Suprapubic skin (tissue), 4 donors: ENCODE measurements around the gene ASIC3. TPM values are rescaled to one million over a fixed set of nuclear protein-coding genes. Genes with fewer than 3 reads are reported as not detected.

Experiments used
- DNase-seq, 2 donors: peaks; one replicate each; pipeline ENCODE4 v3.0.0-alpha.2; 2019; ENCODE audit warnings: low spot score in 2 of 2
- H3K27ac ChIP-seq: fragments of 200-600 bp; sonication (generic); one replicate; pipeline ENCODE4 v1.5.1; 2019
- H3K27me3 ChIP-seq: fragments of 200-600 bp; sonication (generic); one replicate; pipeline ENCODE4 v1.5.1; 2019
- H3K36me3 ChIP-seq: fragments of 200-600 bp; sonication (generic); one replicate; pipeline ENCODE4 v1.5.1; 2019
- H3K4me1 ChIP-seq: fragments of 200-600 bp; sonication (generic); one replicate; pipeline ENCODE4 v1.5.1; 2019
- H3K4me3 ChIP-seq: fragments of 200-600 bp; sonication (generic); one replicate; pipeline ENCODE4 v1.5.1; 2019; ENCODE audit warnings: mild to moderate bottlenecking
- H3K9me3 ChIP-seq: fragments of 200-600 bp; sonication (generic); one replicate; pipeline ENCODE4 v1.5.1; 2019
- CTCF ChIP-seq, 2 donors: fragments of 200-600 bp in 1 of 2; fragments of 450-650 bp in 1 of 2; sonication (generic) in 1 of 2; IDR thresholded peaks; one replicate each; pipeline ENCODE4 v1.5.1; 2016 to 2019; ENCODE audit warnings: antibody characterized with exemption in 2 of 2, mild to moderate bottlenecking in 1 of 2, moderate library complexity in 1 of 2
- EP300 ChIP-seq: sonication (generic); formaldehyde crosslinking; IDR thresholded peaks from one replicate; pipeline ENCODE4 v1.6.1; 2017; ENCODE audit warnings: antibody characterized with exemption
- POLR2A ChIP-seq, 2 donors: fragments of 450-650 bp; IDR thresholded peaks; one replicate each; pipeline ENCODE4 v1.6.1; 2017; ENCODE audit warnings: antibody characterized with exemption in 2 of 2, mild to moderate bottlenecking in 2 of 2, moderate library complexity in 2 of 2
- POLR2AphosphoS5 ChIP-seq, 3 donors: sonication (generic); formaldehyde crosslinking; IDR thresholded peaks; one replicate each; pipeline ENCODE4 v1.6.1; 2017; ENCODE audit warnings: antibody characterized with exemption in 3 of 3
- WGBS: methylation state at CpG from one replicate; pipeline ENCODE4 v1.1.5; 2018; 5-methylcytosine and 5-hydroxymethylcytosine counted together
- total RNA-seq, 4 donors: library from RNA; depleted of rRNA; stranded (reverse); fragments of >200 nt; gene quantifications; one replicate each; pipeline ENCODE4 v1.1.0, GENCODE V29; 2016

ASIC3 gene
- total RNA-seq, 4 donors from 2014 or later, result 2.6 to 8.7 (median 4.1) TPM

GRCh38 chr7:151061213-151062110 lies 13.1 kb downstream of the ASIC3 start:
- Histone ChIP-seq H3K27ac (peak overlapping the region; percentile 54), H3K36me3 (peaks cover 35% of the 10 kb centered on the region), H3K4me3 (peak overlapping the region; percentile 76), H3K4me1 (peaks cover 64% of the 10 kb centered on the region), H3K27me3 (no peaks in the 10 kb centered on the region), H3K9me3 (no peaks in the 10 kb centered on the region)
- 65% methylated on average over 25 of the region's 33 CpGs for WGBS
- no peak for TF ChIP-seq POLR2AphosphoS5 (IDR thresholded peaks at IDR 0.05)
- TF ChIP-seq EP300, result no peak
- no peak for TF ChIP-seq POLR2A (IDR thresholded peaks at IDR 0.05)
- TF ChIP-seq CTCF (IDR thresholded peaks at IDR 0.05), result no peak
- DNase-seq, result no peak

- Histone ChIP-seq H3K36me3 (peaks cover 41% of the 10 kb centered on the region), H3K27ac (no peak overlapping the region), H3K27me3 (no peaks in the 10 kb centered on the region), H3K4me3 (peak overlapping the region; percentile 35), H3K4me1 (peaks cover 58% of the 10 kb centered on the region), H3K9me3 (no peaks in the 10 kb centered on the region)
- TF ChIP-seq POLR2A (IDR thresholded peaks at IDR 0.05), result no peak
- TF ChIP-seq POLR2AphosphoS5 (IDR thresholded peaks at IDR 0.05), result no peak
- TF ChIP-seq EP300, result no peak
- TF ChIP-seq CTCF (IDR thresholded peaks at IDR 0.05), result no peak
- 81% methylated on average over 5 of the region's 11 CpGs for WGBS
- no peak for DNase-seq
These were observed 13.7 kb downstream of the ASIC3 start for GRCh38 chr7:151062111-151062398.

GRCh38 chr7:151062399-151063211 lies 14.3 kb downstream of the ASIC3 start:
- TF ChIP-seq POLR2A (IDR thresholded peaks at IDR 0.05) (no peak), POLR2AphosphoS5 (IDR thresholded peaks at IDR 0.05) (no peak), CTCF (IDR thresholded peaks at IDR 0.05) (no peak), EP300 (no peak)
- Histone ChIP-seq H3K9me3 (no peaks in the 10 kb centered on the region), H3K27ac (peak overlapping the region; percentile 72), H3K4me1 (peaks cover 53% of the 10 kb centered on the region), H3K27me3 (no peaks in the 10 kb centered on the region), H3K36me3 (peaks cover 46% of the 10 kb centered on the region), H3K4me3 (peak overlapping the region; percentile 35)
- no peak for DNase-seq
- WGBS, result 57% methylated on average over 29 of the region's 43 CpGs

DNA sequence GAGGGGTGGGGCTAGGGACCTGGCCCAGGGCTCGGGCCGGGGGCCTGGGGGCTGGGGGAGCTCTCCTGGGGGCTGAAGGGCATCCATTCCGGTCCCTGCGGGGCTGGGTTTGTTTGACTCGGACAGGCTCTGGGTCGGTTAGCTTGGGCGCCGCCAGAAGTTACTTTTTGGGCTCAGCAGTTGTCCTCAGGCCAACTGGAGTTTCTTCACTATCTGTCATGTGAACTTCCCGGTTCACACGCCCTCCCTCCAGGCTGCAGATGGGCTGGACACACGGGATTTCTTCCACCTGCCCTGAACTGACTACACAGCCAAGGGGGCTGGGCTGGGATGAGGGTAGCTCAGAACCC lies 14.9 kb downstream of the ASIC3 start:
- H3K4me3 ChIP-seq, result peak overlapping the region; percentile 35
- H3K4me1 ChIP-seq, result peaks cover 52% of the 10 kb centered on the region
- H3K27me3 ChIP-seq, result no peaks in the 10 kb centered on the region
- no peak for DNase-seq
- peaks cover 52% of the 10 kb centered on the region for H3K36me3 ChIP-seq
- H3K9me3 ChIP-seq, result no peaks in the 10 kb centered on the region
- WGBS, result 19% methylated on average over 11 of the region's 11 CpGs
- peak overlapping the region; percentile 72 for H3K27ac ChIP-seq
- TF ChIP-seq EP300, result no peak
- TF ChIP-seq POLR2AphosphoS5 (IDR thresholded peaks at IDR 0.05), result no peak
- TF ChIP-seq POLR2A (IDR thresholded peaks at IDR 0.05), result no peak
- no peak for TF ChIP-seq CTCF (IDR thresholded peaks at IDR 0.05)

- DNase-seq, result no peak
- Histone ChIP-seq H3K9me3 (no peaks in the 10 kb centered on the region), H3K4me1 (peaks cover 41% of the 10 kb centered on the region), H3K27ac (no peak overlapping the region), H3K4me3 (no peak overlapping the region), H3K36me3 (peaks cover 63% of the 10 kb centered on the region), H3K27me3 (no peaks in the 10 kb centered on the region)
- WGBS, result 88% methylated on average over 12 of the region's 18 CpGs
- TF ChIP-seq EP300 (no peak), CTCF (IDR thresholded peaks at IDR 0.05) (no peak)
These were observed 16.1 kb downstream of the ASIC3 start for GRCh38 chr7:151064454-151064853.
